RCC 7860 (cell line): ENCODE results near the gene SLC25A2.
"Not testable (repeated sequence)": the region's sequence is repeated elsewhere in the genome, so short reads cannot be mapped to it uniquely, and the experiment has no call there.

ENCODE experiments used
- DNase-seq: peaks from one replicate; pipeline ENCODE4 v3.0.0-alpha.2; 2015; ENCODE audit warnings: low spot score
- FAIRE-seq: peaks from 2 replicates; lab custom pipeline; 2012; peaks lifted over from hg19 to GRCh38; lab: Jason Lieb, UNC

SLC25A2 gene

GRCh38 chr5:141303756-141304155, at the start of gene SLC25A2:
TSS of gene SLC25A2 (minus strand) at chr5:141304049. CDS start at chr5:141303865, 184 bp downstream.
- FAIRE-seq (no peak), DNase-seq (no peak)

GRCh38 chr5:141351591-141351990, 47.7 kb upstream of the SLC25A2 start:
- DNase-seq (no peak), FAIRE-seq (no peak)

DNA sequence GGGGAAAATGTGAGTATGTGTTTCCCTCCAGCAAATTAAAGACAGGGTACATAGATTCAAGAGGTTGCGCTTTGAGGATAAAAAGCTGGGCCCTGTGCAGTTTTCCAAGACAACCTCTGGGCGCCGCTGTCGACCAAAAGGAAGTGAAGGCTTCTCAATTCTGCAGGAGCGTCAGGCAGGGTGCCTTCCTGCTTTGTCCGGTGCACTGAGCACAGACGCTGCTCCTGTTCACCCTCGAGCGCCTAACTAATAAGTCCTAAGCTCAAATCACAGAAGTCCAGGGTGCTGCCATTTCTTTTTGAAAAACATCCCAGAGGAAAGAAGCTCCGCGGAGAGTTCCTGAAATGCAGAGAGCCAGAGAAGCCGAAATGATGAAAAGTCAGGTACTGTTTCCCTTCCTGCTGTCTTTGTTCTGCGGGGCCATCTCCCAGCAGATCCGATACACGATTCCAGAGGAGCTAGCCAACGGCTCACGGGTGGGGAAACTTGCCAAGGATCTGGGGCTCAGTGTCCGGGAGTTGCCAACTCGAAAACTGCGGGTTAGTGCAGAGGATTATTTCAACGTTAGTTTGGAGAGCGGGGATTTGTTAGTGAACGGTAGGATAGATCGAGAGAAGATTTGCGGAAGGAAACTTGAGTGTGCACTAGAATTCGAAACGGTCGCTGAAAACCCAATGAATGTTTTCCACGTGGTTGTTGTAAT, 46.2 kb upstream of the SLC25A2 start, which contains the start of gene PCDHGB1:
Gene PCDHGB1, plus strand, starts transcription at position 183 of the 703 bp plus-strand sequence. Its CDS starts 162 bp downstream, at position 345.
- FAIRE-seq (no peak), DNase-seq (no peak)

- DNase-seq, FAIRE-seq: not testable (repeated sequence)
These were observed 42.2 kb upstream of the SLC25A2 start for GRCh38 chr5:141346017-141346416.

DNA sequence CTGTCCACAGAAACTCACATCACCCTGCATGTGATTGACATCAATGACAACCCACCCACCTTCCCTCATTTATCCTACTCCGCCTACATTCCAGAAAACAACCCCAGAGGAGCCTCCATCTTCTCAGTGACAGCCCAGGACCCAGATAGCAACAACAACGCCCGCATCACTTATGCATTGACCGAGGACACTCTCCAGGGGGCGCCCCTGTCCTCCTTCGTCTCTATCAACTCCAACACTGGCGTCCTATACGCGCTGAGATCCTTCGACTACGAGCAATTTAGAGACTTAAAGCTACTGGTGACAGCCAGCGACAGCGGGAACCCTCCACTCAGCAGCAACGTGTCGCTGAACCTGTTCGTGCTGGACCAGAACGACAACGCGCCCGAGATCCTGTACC, 41.5 kb upstream of the SLC25A2 start:
- FAIRE-seq (no peak), DNase-seq (no peak)

- DNase-seq (no peak), FAIRE-seq (no peak)
These were observed 40.2 kb upstream of the SLC25A2 start for GRCh38 chr5:141343953-141344463.

DNA sequence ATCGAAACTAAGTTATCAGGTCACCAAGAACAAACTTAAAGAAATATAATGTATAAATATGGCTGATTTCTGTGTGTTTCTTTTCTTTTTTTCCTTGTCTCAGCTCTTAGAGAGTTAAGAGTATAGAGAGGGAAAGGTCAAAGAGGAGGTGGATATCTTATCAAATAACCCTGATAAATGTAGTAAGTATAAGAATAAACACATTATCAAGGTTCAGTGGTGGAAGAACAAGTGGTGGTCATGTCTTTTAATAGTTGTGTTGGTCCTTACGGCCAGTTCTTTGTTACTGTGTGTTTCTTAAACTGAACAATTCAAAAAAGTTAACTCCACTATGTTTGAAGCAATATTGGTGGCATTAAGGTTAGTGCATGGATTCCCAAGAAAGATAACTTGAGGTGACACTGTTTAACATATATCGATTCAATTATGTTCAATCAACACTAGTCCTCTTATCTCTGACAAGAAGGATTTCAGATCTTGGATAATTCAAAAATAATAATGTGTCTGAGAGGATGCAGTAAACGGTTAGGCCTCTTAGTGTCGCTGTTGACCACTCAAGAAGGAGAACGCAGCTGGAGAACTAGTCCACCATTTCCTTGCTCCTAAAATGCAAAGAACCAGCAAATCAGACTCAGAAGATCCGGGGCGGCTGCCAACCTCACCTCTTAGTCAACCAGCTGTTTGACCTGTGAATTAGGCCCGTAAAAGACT, 39.5 kb upstream of the SLC25A2 start, which contains the start of gene PCDHGA3:
Gene PCDHGA3, plus strand, starts transcription at position 588 of the 711 bp plus-strand sequence. CDS start 205 bp downstream, outside the sequence.
- DNase-seq (no peak), FAIRE-seq (no peak)

- FAIRE-seq (no peak), DNase-seq (no peak)
These were observed 38.9 kb upstream of the SLC25A2 start for GRCh38 chr5:141342773-141343172.

- not testable (repeated sequence) for DNase-seq, FAIRE-seq
These were observed 37.0 kb upstream of the SLC25A2 start for GRCh38 chr5:141340781-141341354.

- FAIRE-seq (no peak), DNase-seq (no peak)
These were observed 34.9 kb upstream of the SLC25A2 start, which contains the start of gene PCDHGA2 for GRCh38 chr5:141338538-141339306. TSS of gene PCDHGA2 (plus strand) at chr5:141338760.

DNA sequence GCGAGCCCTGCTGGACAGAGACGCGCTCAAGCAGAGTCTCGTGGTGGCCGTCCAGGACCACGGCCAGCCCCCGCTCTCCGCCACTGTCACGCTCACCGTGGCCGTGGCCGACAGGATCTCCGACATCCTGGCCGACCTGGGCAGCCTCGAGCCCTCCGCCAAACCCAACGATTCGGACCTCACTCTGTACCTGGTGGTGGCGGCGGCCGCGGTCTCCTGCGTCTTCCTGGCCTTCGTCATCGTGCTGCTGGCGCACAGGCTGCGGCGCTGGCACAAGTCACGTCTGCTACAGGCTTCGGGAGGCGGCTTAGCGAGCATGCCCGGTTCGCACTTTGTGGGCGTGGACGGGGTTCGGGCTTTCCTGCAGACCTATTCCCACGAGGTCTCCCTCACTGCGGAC, 28.7 kb upstream of the SLC25A2 start:
- FAIRE-seq, DNase-seq: not testable (repeated sequence)

DNA sequence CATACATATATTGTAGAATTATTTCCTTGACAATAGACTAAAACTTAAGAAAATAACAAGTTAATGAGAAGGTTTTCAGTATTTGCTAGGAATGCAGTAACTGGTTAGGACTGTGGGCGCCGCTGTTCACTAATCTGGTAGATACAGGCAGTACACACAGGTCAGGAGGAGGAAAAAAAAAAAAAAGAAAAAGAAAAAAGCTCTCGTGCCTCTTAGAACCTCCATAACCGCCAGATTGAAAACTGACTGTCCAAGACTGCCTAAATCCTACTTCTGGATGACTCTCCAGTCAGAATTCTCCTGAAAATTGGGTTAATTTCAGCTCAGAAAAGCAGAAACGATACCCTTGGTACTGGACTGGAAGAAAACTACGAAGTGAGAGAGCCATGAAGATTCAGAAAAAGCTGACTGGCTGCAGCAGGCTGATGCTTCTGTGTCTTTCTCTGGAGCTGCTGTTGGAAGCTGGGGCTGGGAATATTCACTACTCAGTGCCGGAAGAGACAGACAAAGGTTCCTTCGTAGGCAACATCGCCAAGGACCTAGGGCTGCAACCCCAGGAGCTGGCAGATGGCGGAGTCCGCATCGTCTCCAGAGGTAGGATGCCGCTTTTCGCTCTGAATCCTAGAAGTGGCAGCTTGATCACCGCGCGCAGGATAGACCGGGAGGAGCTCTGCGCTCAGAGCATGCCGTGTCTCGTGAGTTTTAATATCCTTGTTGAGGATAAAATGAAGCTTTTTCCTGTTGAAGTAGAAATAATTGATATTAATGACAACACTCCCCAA, 26.6 kb upstream of the SLC25A2 start, which contains the start of gene PCDHGA1:
Gene PCDHGA1, plus strand, starts transcription at position 216 of the 782 bp plus-strand sequence.
- FAIRE-seq (no peak), DNase-seq (no peak)

- DNase-seq (no peak), FAIRE-seq (no peak)
These were observed 24.4 kb upstream of the SLC25A2 start for GRCh38 chr5:141328231-141328630.

DNA sequence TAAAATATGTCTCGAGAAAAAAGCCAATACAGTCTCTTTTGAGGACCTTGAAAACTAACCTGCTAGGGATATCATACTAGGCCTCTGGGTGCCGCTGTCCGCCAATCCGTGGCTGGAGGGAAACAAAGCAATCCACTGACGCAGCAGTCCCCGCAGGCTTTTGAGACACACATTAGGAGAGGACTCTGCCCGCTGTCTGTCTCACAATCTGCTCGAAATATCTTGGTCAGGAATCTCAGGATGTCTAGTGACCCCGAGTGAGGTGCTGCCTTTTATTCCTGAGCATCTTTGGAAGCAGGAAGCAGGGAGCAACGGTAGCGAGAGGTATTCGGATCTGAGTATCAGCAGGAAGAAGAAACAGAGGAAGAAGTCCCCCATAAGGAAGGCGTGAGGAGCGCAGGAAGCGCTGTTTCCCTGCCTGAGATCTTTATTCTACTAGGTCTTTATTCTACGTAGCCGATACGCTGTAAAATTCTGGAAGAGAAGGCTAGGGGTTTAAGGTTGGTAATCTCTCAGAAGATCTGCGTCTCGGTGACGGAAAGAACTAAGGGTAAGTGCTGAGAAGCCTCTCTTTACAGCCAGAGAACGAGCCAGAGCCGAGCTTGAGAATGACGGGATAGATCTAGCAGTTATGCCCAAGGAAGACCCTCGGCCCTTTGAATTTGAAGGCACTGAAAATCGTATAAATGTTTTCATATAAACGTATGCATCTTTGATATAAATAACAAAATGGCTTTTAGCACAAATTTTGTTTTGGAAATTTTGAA, 22.4 kb upstream of the SLC25A2 start:
- FAIRE-seq, result no peak
- DNase-seq, result no peak

GRCh38 chr5:141322261-141322660, 18.4 kb upstream of the SLC25A2 start:
- DNase-seq (no peak), FAIRE-seq (no peak)

- peak; percentile 84 for DNase-seq
- peak; percentile 72 for FAIRE-seq
These were observed 16.6 kb upstream of the SLC25A2 start, which contains the start of gene TAF7 for GRCh38 chr5:141320225-141321169. TSS of gene TAF7 (minus strand) at chr5:141320784. CDS start at chr5:141320044, 740 bp downstream.

DNA sequence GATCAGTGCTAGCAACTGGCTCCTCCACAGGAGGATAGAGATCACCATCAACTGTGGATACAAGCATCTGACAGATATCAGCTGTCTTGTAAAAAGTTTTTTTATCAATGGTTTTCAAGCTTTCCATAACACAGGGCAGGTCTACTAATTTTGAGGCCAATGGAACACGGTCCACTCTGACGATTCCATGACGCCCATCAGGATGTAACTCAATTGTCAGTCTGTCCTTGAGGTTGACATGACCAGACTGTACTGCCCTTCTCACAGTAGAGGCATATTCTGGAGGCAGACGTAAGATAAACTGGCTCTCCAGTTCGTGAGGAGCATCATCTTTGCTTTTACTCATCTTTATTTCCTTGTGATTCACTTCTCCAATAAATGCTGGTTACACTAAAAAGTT, 15.8 kb upstream of the SLC25A2 start:
- DNase-seq, result no peak
- FAIRE-seq, result no peak

DNA sequence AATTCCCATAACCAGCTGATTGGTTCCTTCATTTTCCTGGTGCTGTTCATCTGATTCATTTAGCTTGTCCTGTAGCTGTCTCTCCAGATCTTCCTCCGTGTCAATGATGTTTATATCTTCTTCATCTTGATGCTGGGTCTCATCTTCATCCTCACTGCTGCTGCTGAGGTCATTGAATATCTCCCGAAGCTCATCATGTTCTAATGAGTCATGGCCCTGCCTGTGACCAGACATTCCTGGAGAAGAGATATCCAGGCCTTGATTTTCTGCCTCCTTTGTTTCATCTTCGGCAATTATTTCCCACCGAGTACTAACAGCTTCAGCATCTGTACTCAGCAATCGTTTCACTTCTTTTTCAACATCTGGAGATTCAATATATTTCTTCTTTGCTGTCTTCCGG, 15.4 kb upstream of the SLC25A2 start:
- FAIRE-seq, result no peak
- DNase-seq, result no peak
